Uterus (tissue), 4 donors: ENCODE results near the gene NOL4L. TPM values are rescaled to one million over a fixed set of nuclear protein-coding genes. Genes with fewer than 3 reads are reported as not detected.

Source experiments
- DNase-seq, 2 donors: peaks; one replicate each; pipeline ENCODE4 v3.0.0-alpha.2; 2019 to 2020
- H3K27ac ChIP-seq, 2 donors: fragments of 200-600 bp; sonication (generic); 1 replicate in 1 of 2; 2 replicates in 1 of 2; pipeline ENCODE4 v1.5.1; 2016 to 2018
- H3K27me3 ChIP-seq, 2 donors: fragments of 200-600 bp; sonication (generic); one replicate each; pipeline ENCODE4 v1.5.1; 2018 to 2019; ENCODE audit warnings: control low read depth in 1 of 2
- H3K36me3 ChIP-seq, 2 donors: fragments of 200-600 bp; sonication (generic); one replicate each; pipeline ENCODE4 v1.5.1; 2019; ENCODE audit warnings: control low read depth in 1 of 2
- H3K4me1 ChIP-seq, 2 donors: fragments of 200-600 bp; sonication (generic); one replicate each; pipeline ENCODE4 v1.5.1; 2018 to 2019; ENCODE audit warnings: control low read depth in 1 of 2
- H3K4me3 ChIP-seq, 2 donors: fragments of 200-600 bp; sonication (generic); 1 replicate in 1 of 2; 2 replicates in 1 of 2; pipeline ENCODE4 v1.5.1; 2018 to 2019; ENCODE audit warnings: mild to moderate bottlenecking in 1 of 2
- H3K9me3 ChIP-seq, 2 donors: fragments of 200-600 bp; sonication (generic); one replicate each; pipeline ENCODE4 v1.5.1; 2019; ENCODE audit warnings: control low read depth in 1 of 2
- POLR2A ChIP-seq, 2 donors: fragments of 450-650 bp; IDR thresholded peaks; one replicate each; pipeline ENCODE4 v1.6.1; 2016; ENCODE audit warnings: antibody characterized with exemption in 2 of 2, mild to moderate bottlenecking in 1 of 2, moderate library complexity in 1 of 2
- intact Hi-C: fragments of 100-400 bp; cut with DNase I; formaldehyde crosslinking; loops from one replicate; pipeline ENCODE4 v1.15.1; 2023; ENCODE audit warnings: low total_unique reads
- total RNA-seq, 4 donors: library from RNA; depleted of rRNA in 3 of 4; stranded (reverse); fragments of >200 nt in 3 of 4; gene quantifications; one replicate each; pipeline versions ENCODE4 v1.1.0 to v1.2.4, GENCODE V29; 2014 to 2023
- TF ChIP-seq, protein P1 (sequence below), 4 experiments: fragments of 200-600 bp in 2 of 4; fragments of 450-650 bp in 2 of 4; sonication (generic) in 2 of 4; IDR thresholded peaks; one replicate each; pipeline ENCODE4 v1.5.1; 2016 to 2019; ENCODE audit warnings: antibody characterized with exemption in 4 of 4, mild to moderate bottlenecking in 2 of 4, moderate library complexity in 1 of 4
- donor health status: DM: yes; HTN: yes; CAD: no.

The NOL4L gene
- total RNA-seq, 4 donors from 2014 or later: 6.2 to 31.1 (median 9.6) TPM

DNA sequence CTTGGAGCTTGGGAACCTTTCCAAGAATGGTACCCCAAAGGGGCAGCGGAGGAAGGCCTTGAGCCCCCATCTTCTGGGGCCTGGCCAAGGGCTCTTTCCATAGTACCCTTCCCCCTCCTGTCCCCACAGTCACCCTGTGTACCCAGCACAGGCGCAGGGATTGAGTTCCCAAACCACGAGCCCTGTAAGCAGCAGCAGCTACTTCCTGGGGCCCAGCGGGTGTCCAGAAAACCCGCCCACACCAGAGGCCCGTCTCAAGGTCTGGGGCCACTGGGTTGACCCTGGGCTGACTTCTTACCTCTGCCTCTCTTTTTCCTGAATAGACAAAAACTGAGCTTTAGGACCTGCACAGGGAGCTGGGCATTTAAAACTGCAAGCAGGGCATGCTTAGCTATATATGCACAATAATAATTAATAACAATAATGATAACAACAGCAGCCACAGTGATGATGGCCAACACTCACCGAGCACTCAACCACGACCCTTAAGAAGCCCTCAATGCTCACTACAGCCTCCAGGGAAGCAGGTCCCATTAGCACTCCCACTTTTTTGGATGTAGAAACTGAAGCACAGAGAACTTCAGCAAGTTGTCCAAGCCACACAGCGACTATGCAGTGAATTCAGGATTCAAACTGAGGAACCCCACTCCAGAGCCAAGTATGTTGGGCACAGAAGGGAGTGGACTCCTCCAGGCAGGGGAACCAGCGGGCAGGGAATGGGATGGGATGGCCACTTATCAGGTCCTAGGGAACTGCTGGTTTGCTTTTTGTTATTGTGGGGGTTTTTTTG, 14.5 kb downstream of the NOL4L start:
- intact Hi-C loops: no loop called here
- Histone ChIP-seq H3K27me3 (no peaks in the 10 kb centered on the region), H3K36me3 (no peaks in the 10 kb centered on the region)

DNA sequence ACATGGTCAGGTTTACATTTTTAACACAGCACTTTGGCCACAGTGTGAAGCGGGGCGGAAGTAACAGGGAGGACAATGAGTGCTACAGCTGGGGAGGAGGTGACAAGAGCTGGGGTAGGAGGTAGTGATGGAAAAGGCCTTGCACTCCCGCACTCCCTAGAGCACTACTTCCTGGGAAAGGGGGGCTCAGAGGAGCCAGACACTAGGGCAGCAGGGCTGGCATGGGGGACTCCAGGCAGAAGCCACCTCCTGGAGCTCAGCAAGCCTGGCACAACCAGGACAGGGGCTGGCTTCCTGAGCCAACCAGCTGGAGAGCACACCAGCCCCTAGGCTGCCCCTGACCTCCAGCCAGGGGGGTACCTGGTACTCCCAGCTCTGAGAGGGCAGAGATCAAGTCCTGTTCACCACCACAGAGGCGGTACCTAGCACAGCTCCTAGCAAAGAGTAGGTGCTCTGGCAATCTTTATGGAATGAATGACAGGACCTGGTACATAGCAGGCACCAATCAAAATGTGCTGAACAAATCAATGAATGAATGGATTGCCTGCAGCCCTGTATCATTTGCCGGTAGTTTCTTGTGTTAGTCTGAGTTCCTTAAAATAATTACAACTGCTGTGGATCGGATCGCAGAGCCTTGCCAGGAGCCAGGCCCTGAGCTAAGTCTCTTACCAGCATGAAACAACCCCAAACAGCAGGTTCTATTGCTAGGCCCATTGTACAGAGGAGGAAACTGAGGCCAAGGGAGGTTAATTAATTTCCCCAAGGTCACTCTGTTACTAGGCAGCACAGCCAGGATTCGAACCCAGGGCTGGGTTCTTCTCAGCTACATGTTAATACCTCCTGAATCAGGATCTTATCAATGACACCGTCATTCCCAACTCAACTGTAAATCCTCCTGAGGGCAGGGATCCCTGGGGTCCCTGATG, 15.5 kb downstream of the NOL4L start:
- Histone ChIP-seq H3K4me1 (no peaks in the 10 kb centered on the region), H3K4me3 (no peak overlapping the region), H3K9me3 (no peaks in the 10 kb centered on the region), H3K27me3 (no peaks in the 10 kb centered on the region), H3K36me3 (no peaks in the 10 kb centered on the region), H3K27ac (no peak overlapping the region)
- DNase-seq: no peak
- TF ChIP-seq, protein P1, sequence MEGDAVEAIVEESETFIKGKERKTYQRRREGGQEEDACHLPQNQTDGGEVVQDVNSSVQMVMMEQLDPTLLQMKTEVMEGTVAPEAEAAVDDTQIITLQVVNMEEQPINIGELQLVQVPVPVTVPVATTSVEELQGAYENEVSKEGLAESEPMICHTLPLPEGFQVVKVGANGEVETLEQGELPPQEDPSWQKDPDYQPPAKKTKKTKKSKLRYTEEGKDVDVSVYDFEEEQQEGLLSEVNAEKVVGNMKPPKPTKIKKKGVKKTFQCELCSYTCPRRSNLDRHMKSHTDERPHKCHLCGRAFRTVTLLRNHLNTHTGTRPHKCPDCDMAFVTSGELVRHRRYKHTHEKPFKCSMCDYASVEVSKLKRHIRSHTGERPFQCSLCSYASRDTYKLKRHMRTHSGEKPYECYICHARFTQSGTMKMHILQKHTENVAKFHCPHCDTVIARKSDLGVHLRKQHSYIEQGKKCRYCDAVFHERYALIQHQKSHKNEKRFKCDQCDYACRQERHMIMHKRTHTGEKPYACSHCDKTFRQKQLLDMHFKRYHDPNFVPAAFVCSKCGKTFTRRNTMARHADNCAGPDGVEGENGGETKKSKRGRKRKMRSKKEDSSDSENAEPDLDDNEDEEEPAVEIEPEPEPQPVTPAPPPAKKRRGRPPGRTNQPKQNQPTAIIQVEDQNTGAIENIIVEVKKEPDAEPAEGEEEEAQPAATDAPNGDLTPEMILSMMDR (IDR thresholded peaks at IDR 0.05): no peak
- TF ChIP-seq POLR2A (IDR thresholded peaks at IDR 0.05): no peak
- intact Hi-C loops: no loop called here

More for the DNA sequence above, 14.5 kb downstream of the NOL4L start:
- no peak for DNase-seq
- Histone ChIP-seq H3K9me3 (no peaks in the 10 kb centered on the region), H3K4me1 (no peaks in the 10 kb centered on the region), H3K27ac (no peak overlapping the region), H3K4me3 (no peak overlapping the region)
- no peak for TF ChIP-seq POLR2A (IDR thresholded peaks at IDR 0.05)
- TF ChIP-seq, protein P1 (IDR thresholded peaks at IDR 0.05): no peak

- Histone ChIP-seq H3K27me3 (no peaks in the 10 kb centered on the region), H3K36me3 (no peaks in the 10 kb centered on the region), H3K4me3 (no peak overlapping the region), H3K27ac (no peak overlapping the region), H3K9me3 (no peaks in the 10 kb centered on the region), H3K4me1 (no peaks in the 10 kb centered on the region)
- no peak for DNase-seq
- TF ChIP-seq POLR2A (IDR thresholded peaks at IDR 0.05): no peak
- TF ChIP-seq, protein P1 (IDR thresholded peaks at IDR 0.05): no peak
- intact Hi-C loops: no loop called here
These were observed 16.1 kb downstream of the NOL4L start for GRCh38 chr20:32569018-32569379.

DNA sequence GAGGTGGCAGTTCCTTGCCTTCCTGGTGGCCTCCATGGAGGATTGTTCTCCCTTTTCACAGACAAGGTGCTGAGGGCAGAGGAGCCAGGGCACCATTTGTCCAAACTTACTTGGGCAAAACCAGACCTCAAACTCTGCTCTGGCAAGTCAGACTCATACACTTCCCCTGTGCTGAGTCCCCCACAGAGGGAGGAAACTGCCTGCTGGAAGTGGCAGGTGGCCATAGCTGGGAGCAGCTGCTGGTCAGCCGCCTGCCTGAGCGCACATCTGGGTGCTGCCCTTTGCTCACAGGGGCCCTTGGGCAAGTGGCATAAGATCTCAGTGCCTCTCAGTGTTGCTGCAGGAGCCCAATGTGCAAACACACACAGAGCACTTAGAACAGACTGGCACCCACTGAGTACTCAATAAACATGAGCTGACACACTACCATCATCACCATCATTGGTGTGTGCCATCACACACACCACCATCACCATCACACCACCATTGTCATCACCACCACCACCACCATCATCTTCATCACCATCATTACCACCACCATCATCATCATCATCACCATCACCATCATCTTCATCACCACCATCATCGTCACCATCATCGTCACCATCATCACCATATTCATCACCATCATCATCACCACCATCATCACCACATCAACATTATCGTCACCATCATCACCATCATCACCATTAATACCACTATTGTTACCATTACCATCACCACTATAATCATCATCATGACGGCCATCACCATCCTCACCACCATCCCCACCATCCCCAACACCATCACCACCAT, 17.6 kb downstream of the NOL4L start:
- no peaks in the 10 kb centered on the region for H3K9me3 ChIP-seq
- H3K27ac ChIP-seq: no peak overlapping the region
- no peaks in the 10 kb centered on the region for H3K4me1 ChIP-seq
- TF ChIP-seq POLR2A (IDR thresholded peaks at IDR 0.05): no peak
- TF ChIP-seq, protein P1 (IDR thresholded peaks at IDR 0.05): no peak
- H3K36me3 ChIP-seq: no peaks in the 10 kb centered on the region
- no peak for DNase-seq
- intact Hi-C loops: no loop called here
- no peaks in the 10 kb centered on the region for H3K27me3 ChIP-seq
- no peak overlapping the region for H3K4me3 ChIP-seq
